HEK293T (cell line): ENCODE data around the gene USP17L28.
"Not testable (repeated sequence)": the region's sequence is repeated elsewhere in the genome, so short reads cannot be mapped to it uniquely, and the experiment has no call there.

ENCODE experiments used
- ELF4 ChIP-seq: fragments of 450-650 bp; IDR thresholded peaks from 2 replicates; pipeline ENCODE4 v1.6.1; 2017; ENCODE audit warnings: antibody characterized with exemption
- FOXA1 ChIP-seq: fragments of 450-650 bp; IDR thresholded peaks from 2 replicates; pipeline ENCODE4 v1.6.1; 2016; ENCODE audit warnings: mild to moderate bottlenecking
- FOXM1 ChIP-seq: fragments of 450-650 bp; IDR thresholded peaks from 2 replicates; pipeline ENCODE4 v1.6.1; 2017; ENCODE audit warnings: mild to moderate bottlenecking, borderline replicate concordance
- HDGF ChIP-seq: fragments of 450-650 bp; IDR thresholded peaks from 2 replicates; pipeline ENCODE4 v1.6.1; 2017; ENCODE audit warnings: antibody characterized with exemption, borderline replicate concordance
- SUZ12 ChIP-seq: fragments of 450-650 bp; IDR thresholded peaks from 2 replicates; pipeline ENCODE4 v1.6.1; 2016; ENCODE audit warnings: mild to moderate bottlenecking

GRCh38 chr4:9353338-9353737, 4.6 kb downstream of the USP17L28 start, which contains the start of gene USP17L29:
- TF ChIP-seq FOXM1, FOXA1, SUZ12, ELF4, HDGF: not testable (repeated sequence)
